Ovary (tissue), 3 donors: ENCODE results near the gene SMOC2.

ENCODE experiments used
- CTCF ChIP-seq, 3 donors: fragments of 450-650 bp in 2 of 3; fragments of 200-600 bp in 1 of 3; IDR thresholded peaks; one replicate each; pipeline versions ENCODE4 v1.5.1 to v1.8.0; 2016 to 2022; ENCODE audit warnings: antibody characterized with exemption in 3 of 3, mild to moderate bottlenecking in 1 of 3
- POLR2A ChIP-seq: fragments of 450-650 bp; IDR thresholded peaks from one replicate; pipeline ENCODE4 v1.6.1; 2017; ENCODE audit warnings: antibody characterized with exemption, mild to moderate bottlenecking, moderate library complexity
- donor health status: DM: no; HTN: no; CAD: no.

GRCh38 chr6:168415993-168416530 is 24.9 kb upstream of the SMOC2 start:
- TF ChIP-seq CTCF (IDR thresholded peaks at IDR 0.05) (no peak), POLR2A (no peak)
